Neutrophil (primary cell): ENCODE measurements around the gene MAP3K14.

Experiments
- H3K27ac ChIP-seq: fragments of 200-600 bp; sonication (generic); 2 replicates; pipeline ENCODE4 v1.5.1; 2016; ENCODE audit warnings: mild to moderate bottlenecking, moderate library complexity
- H3K27me3 ChIP-seq: fragments of 200-600 bp; sonication (generic); 2 replicates; pipeline ENCODE4 v1.6.0; 2016; ENCODE audit warnings: mild to moderate bottlenecking
- H3K36me3 ChIP-seq: fragments of 200-600 bp; sonication (generic); 2 replicates; pipeline ENCODE4 v1.5.1; 2017
- H3K4me1 ChIP-seq, 2 experiments: fragments of 200-600 bp in 1 of 2; sonication (generic) in 1 of 2; 1 replicate in 1 of 2; 2 replicates in 1 of 2; pipeline versions ENCODE4 v1.5.1 to v1.6.1; 2013 to 2016; ENCODE audit warnings: low read depth in 1 of 2, low read length in 1 of 2, mild to moderate bottlenecking in 1 of 2, moderate library complexity in 1 of 2; ENCODE audit not compliant: control insufficient read depth in 1 of 2, insufficient read depth in 1 of 2
- H3K4me3 ChIP-seq, 2 experiments: fragments of 200-600 bp in 1 of 2; sonication (generic) in 1 of 2; 1 replicate in 1 of 2; 2 replicates in 1 of 2; pipeline ENCODE4 v1.5.1; 2013 to 2016; ENCODE audit warnings: low read depth in 1 of 2, low read length in 1 of 2, mild to moderate bottlenecking in 1 of 2, moderate library complexity in 1 of 2
- H3K9me3 ChIP-seq: fragments of 200-600 bp; sonication (generic); 2 replicates; pipeline ENCODE4 v1.5.1; 2016
- CTCF ChIP-seq: fragments of 200-600 bp; sonication (generic); IDR thresholded peaks from 2 replicates; pipeline ENCODE4 v1.5.1; 2016; ENCODE audit warnings: antibody characterized with exemption

MAP3K14 gene

GRCh38 chr17:45316434-45317110, at the start of gene MAP3K14:
Gene MAP3K14, minus strand, starts transcription at chr17:45317020. Its CDS starts 26,275 bp downstream, at chr17:45290745.
- Histone ChIP-seq H3K36me3 (peaks cover 6% of the 10 kb centered on the region), H3K27me3 (peaks cover 7% of the 10 kb centered on the region), H3K4me1 (peaks cover 36% of the 10 kb centered on the region in 2 experiments), H3K27ac (peak within 1 kb of the TSS; percentile 97), H3K9me3 (no peaks in the 10 kb centered on the region), H3K4me3 (peak within 1 kb of the TSS; percentile 67 to 88)
- peak; percentile 50 for TF ChIP-seq CTCF

- TF ChIP-seq CTCF, result no peak
- Histone ChIP-seq H3K4me3 (no peak overlapping the region), H3K27me3 (peaks cover 64% of the 10 kb centered on the region), H3K9me3 (no peaks in the 10 kb centered on the region), H3K4me1 (no peaks in the 10 kb centered on the region), H3K36me3 (no peaks in the 10 kb centered on the region), H3K27ac (no peak overlapping the region)
These were observed 49.2 kb upstream of the MAP3K14 start for GRCh38 chr17:45366049-45366448.

GRCh38 chr17:45364531-45365390, 47.9 kb upstream of the MAP3K14 start:
- H3K4me3 ChIP-seq, result no peak overlapping the region

GRCh38 chr17:45363498-45363897, 46.7 kb upstream of the MAP3K14 start:
- H3K4me1 ChIP-seq, result no peaks in the 10 kb centered on the region
- H3K9me3 ChIP-seq, result no peaks in the 10 kb centered on the region
- peaks cover 44% of the 10 kb centered on the region for H3K27me3 ChIP-seq
- TF ChIP-seq CTCF, result no peak
- H3K36me3 ChIP-seq, result no peaks in the 10 kb centered on the region
- H3K27ac ChIP-seq, result no peak overlapping the region
- H3K4me3 ChIP-seq, result no peak overlapping the region

More at GRCh38 chr17:45364531-45365390, 47.9 kb upstream of the MAP3K14 start:
- H3K27ac ChIP-seq, result no peak overlapping the region
- H3K9me3 ChIP-seq, result no peaks in the 10 kb centered on the region
- TF ChIP-seq CTCF, result no peak
- no peaks in the 10 kb centered on the region for H3K4me1 ChIP-seq
- peaks cover 51% of the 10 kb centered on the region for H3K27me3 ChIP-seq
- no peaks in the 10 kb centered on the region for H3K36me3 ChIP-seq

GRCh38 chr17:45361976-45362375, 45.2 kb upstream of the MAP3K14 start:
- Histone ChIP-seq H3K9me3 (no peaks in the 10 kb centered on the region), H3K27me3 (peaks cover 47% of the 10 kb centered on the region), H3K4me3 (no peak overlapping the region), H3K4me1 (no peaks in the 10 kb centered on the region), H3K27ac (no peak overlapping the region), H3K36me3 (no peaks in the 10 kb centered on the region)
- no peak for TF ChIP-seq CTCF
